H1 (cell line): ENCODE data around the gene RPL28. TPM values are rescaled to one million over a fixed set of nuclear protein-coding genes. Genes with fewer than 3 reads are reported as not detected.

Experiments
- polyA plus RNA-seq, 7 experiments: library from polyadenylated mRNA; depleted of rRNA in 3 of 7; stranded (reverse) in 5 of 7; unstranded in 2 of 7; fragments of >200 nt in 5 of 7; fragments of 200-250 nt in 2 of 7; gene quantifications; 1 replicate in 5 of 7; 2 replicates in 1 of 7; 4 replicates in 1 of 7; pipeline versions ENCODE4 v1.2.1 to v1.2.3, GENCODE V29; 2011 to 2013; ENCODE audit warnings: missing spikeins in 2 of 7, mixed read lengths in 2 of 7
- total RNA-seq: library from RNA; stranded (reverse); fragmentation: NEBNext Ultra II Directional; extraction: Animal tissue kit (Norgen Biotek cat#: 25700); gene quantifications from 2 replicates; pipeline ENCODE4 v1.2.1, GENCODE V29; 2021
- TF ChIP-seq, protein P1 (sequence below): fragments of 300-600 bp; sonication (generic); IDR thresholded peaks from 2 replicates; pipeline ENCODE4 v1.7.1; 2012; ENCODE audit warnings: low read length, moderate library complexity, mild to moderate bottlenecking, inconsistent platforms; ENCODE audit not compliant: insufficient replicate concordance

The RPL28 gene
- total and polyA plus RNA-seq, 2 of the 8 experiments (the other 6 are each of a cell fraction or from before 2014, with no cell fraction given), result 2,123 to 8,402 TPM

GRCh38 chr19:55406826-55407549 is 21.3 kb downstream of the RPL28 start (continued):
- TF ChIP-seq, protein P1, sequence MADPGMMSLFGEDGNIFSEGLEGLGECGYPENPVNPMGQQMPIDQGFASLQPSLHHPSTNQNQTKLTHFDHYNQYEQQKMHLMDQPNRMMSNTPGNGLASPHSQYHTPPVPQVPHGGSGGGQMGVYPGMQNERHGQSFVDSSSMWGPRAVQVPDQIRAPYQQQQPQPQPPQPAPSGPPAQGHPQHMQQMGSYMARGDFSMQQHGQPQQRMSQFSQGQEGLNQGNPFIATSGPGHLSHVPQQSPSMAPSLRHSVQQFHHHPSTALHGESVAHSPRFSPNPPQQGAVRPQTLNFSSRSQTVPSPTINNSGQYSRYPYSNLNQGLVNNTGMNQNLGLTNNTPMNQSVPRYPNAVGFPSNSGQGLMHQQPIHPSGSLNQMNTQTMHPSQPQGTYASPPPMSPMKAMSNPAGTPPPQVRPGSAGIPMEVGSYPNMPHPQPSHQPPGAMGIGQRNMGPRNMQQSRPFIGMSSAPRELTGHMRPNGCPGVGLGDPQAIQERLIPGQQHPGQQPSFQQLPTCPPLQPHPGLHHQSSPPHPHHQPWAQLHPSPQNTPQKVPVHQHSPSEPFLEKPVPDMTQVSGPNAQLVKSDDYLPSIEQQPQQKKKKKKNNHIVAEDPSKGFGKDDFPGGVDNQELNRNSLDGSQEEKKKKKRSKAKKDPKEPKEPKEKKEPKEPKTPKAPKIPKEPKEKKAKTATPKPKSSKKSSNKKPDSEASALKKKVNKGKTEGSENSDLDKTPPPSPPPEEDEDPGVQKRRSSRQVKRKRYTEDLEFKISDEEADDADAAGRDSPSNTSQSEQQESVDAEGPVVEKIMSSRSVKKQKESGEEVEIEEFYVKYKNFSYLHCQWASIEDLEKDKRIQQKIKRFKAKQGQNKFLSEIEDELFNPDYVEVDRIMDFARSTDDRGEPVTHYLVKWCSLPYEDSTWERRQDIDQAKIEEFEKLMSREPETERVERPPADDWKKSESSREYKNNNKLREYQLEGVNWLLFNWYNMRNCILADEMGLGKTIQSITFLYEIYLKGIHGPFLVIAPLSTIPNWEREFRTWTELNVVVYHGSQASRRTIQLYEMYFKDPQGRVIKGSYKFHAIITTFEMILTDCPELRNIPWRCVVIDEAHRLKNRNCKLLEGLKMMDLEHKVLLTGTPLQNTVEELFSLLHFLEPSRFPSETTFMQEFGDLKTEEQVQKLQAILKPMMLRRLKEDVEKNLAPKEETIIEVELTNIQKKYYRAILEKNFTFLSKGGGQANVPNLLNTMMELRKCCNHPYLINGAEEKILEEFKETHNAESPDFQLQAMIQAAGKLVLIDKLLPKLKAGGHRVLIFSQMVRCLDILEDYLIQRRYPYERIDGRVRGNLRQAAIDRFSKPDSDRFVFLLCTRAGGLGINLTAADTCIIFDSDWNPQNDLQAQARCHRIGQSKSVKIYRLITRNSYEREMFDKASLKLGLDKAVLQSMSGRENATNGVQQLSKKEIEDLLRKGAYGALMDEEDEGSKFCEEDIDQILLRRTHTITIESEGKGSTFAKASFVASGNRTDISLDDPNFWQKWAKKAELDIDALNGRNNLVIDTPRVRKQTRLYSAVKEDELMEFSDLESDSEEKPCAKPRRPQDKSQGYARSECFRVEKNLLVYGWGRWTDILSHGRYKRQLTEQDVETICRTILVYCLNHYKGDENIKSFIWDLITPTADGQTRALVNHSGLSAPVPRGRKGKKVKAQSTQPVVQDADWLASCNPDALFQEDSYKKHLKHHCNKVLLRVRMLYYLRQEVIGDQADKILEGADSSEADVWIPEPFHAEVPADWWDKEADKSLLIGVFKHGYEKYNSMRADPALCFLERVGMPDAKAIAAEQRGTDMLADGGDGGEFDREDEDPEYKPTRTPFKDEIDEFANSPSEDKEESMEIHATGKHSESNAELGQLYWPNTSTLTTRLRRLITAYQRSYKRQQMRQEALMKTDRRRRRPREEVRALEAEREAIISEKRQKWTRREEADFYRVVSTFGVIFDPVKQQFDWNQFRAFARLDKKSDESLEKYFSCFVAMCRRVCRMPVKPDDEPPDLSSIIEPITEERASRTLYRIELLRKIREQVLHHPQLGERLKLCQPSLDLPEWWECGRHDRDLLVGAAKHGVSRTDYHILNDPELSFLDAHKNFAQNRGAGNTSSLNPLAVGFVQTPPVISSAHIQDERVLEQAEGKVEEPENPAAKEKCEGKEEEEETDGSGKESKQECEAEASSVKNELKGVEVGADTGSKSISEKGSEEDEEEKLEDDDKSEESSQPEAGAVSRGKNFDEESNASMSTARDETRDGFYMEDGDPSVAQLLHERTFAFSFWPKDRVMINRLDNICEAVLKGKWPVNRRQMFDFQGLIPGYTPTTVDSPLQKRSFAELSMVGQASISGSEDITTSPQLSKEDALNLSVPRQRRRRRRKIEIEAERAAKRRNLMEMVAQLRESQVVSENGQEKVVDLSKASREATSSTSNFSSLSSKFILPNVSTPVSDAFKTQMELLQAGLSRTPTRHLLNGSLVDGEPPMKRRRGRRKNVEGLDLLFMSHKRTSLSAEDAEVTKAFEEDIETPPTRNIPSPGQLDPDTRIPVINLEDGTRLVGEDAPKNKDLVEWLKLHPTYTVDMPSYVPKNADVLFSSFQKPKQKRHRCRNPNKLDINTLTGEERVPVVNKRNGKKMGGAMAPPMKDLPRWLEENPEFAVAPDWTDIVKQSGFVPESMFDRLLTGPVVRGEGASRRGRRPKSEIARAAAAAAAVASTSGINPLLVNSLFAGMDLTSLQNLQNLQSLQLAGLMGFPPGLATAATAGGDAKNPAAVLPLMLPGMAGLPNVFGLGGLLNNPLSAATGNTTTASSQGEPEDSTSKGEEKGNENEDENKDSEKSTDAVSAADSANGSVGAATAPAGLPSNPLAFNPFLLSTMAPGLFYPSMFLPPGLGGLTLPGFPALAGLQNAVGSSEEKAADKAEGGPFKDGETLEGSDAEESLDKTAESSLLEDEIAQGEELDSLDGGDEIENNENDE, result no peak
- TF ChIP-seq, all 59 proteins: peak for 0
